ENCODE data around the gene TP53I13.

DNA sequence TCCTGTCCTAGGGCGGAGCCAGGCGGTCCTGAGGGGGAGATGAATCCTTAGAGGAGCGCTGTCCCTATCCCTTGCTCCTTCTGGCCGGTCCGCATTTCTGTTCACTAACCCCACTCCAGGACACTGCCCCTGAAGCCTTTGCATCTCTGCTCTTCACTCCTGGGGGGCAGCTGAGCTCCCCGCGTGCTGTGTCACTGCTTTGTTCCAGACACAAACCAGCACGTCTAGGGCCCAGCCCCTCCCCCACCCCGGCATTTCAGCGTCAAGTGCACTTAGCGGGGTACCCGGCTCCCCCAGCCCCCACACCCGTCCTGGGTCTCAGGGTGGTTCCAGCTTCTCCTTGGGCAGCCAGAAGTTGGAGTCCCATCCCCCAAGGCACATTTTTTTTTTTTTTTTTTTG, 45.4 kb downstream of the TP53I13 start:
- TF ChIP-seq, protein P1, sequence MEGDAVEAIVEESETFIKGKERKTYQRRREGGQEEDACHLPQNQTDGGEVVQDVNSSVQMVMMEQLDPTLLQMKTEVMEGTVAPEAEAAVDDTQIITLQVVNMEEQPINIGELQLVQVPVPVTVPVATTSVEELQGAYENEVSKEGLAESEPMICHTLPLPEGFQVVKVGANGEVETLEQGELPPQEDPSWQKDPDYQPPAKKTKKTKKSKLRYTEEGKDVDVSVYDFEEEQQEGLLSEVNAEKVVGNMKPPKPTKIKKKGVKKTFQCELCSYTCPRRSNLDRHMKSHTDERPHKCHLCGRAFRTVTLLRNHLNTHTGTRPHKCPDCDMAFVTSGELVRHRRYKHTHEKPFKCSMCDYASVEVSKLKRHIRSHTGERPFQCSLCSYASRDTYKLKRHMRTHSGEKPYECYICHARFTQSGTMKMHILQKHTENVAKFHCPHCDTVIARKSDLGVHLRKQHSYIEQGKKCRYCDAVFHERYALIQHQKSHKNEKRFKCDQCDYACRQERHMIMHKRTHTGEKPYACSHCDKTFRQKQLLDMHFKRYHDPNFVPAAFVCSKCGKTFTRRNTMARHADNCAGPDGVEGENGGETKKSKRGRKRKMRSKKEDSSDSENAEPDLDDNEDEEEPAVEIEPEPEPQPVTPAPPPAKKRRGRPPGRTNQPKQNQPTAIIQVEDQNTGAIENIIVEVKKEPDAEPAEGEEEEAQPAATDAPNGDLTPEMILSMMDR (conservative IDR thresholded peaks at IDR 0.05), result no peak
- no peak for TF ChIP-seq ZFX (IDR thresholded peaks at IDR 0.05)

All from C4-2B (cell line).